Mammary epithelial cell (primary cell): Measurements from ENCODE around the gene C3orf70.

ENCODE experiments used
- EZH2 ChIP-seq: IDR thresholded peaks from 2 replicates; pipeline ENCODE4 v1.6.1; 2012; ENCODE audit warnings: low read length, inconsistent platforms, borderline replicate concordance
- TF ChIP-seq, protein P1 (sequence below), 2 donors: IDR thresholded peaks in 1 of 2; conservative IDR thresholded peaks in 1 of 2; 2 replicates each; pipeline ENCODE4 v1.5.1; 2011 to 2012; ENCODE audit warnings: inconsistent platforms in 2 of 2, low read length in 2 of 2, mild to moderate bottlenecking in 2 of 2, control low read depth in 1 of 2, low read depth in 1 of 2; ENCODE audit not compliant: insufficient read depth in 1 of 2; ENCODE audit errors: extremely low read depth in 1 of 2

GRCh38 chr3:185115371-185115770 lies 37.5 kb downstream of the C3orf70 start:
- no peak for TF ChIP-seq EZH2
- TF ChIP-seq, protein P1, sequence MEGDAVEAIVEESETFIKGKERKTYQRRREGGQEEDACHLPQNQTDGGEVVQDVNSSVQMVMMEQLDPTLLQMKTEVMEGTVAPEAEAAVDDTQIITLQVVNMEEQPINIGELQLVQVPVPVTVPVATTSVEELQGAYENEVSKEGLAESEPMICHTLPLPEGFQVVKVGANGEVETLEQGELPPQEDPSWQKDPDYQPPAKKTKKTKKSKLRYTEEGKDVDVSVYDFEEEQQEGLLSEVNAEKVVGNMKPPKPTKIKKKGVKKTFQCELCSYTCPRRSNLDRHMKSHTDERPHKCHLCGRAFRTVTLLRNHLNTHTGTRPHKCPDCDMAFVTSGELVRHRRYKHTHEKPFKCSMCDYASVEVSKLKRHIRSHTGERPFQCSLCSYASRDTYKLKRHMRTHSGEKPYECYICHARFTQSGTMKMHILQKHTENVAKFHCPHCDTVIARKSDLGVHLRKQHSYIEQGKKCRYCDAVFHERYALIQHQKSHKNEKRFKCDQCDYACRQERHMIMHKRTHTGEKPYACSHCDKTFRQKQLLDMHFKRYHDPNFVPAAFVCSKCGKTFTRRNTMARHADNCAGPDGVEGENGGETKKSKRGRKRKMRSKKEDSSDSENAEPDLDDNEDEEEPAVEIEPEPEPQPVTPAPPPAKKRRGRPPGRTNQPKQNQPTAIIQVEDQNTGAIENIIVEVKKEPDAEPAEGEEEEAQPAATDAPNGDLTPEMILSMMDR (conservative IDR thresholded peaks at IDR 0.05 in 1 of 2, IDR thresholded peaks at IDR 0.05 in 1 of 2; ENCODE audit: extremely low read depth in 1 of 2, insufficient read depth in 1 of 2, low read depth in 1 of 2, low read length in 2 of 2) = no peak
